DOHH2 (cell line): Measurements from ENCODE around the gene HIVEP1.
A peak's percentile ranks its signal among the peaks of the same experiment; 100 is the strongest.

Experiments
- H3F3A ChIP-seq: fragments of 200-600 bp; sonication (generic), shearing (Covaris generic); 2 replicates; pipeline ENCODE4 v1.6.0; 2016; ENCODE audit warnings: antibody characterized with exemption, mild to moderate bottlenecking; ENCODE audit not compliant: control insufficient read depth, insufficient read depth
- H3K27ac ChIP-seq: fragments of 200-600 bp; sonication (generic); 2 replicates; pipeline ENCODE4 v1.5.1; 2014; ENCODE audit warnings: low read depth, mild to moderate bottlenecking, low read length, moderate library complexity
- H3K27me3 ChIP-seq: fragments of 200-600 bp; sonication (generic); 2 replicates; pipeline ENCODE4 v1.6.1; 2014; ENCODE audit warnings: mild to moderate bottlenecking, low read length, mixed read lengths; ENCODE audit not compliant: control insufficient read depth
- H3K36me3 ChIP-seq: fragments of 200-600 bp; sonication (generic); 2 replicates; pipeline ENCODE4 v1.6.1; 2014; ENCODE audit warnings: mild to moderate bottlenecking, low read length, moderate library complexity, mixed read lengths; ENCODE audit not compliant: control insufficient read depth
- H3K4me1 ChIP-seq: fragments of 200-600 bp; sonication (generic); 2 replicates; pipeline ENCODE4 v1.6.1; 2014; ENCODE audit warnings: mild to moderate bottlenecking, low read length, mixed read lengths; ENCODE audit not compliant: control insufficient read depth
- H3K4me2 ChIP-seq: fragments of 200-600 bp; sonication (generic); 2 replicates; pipeline ENCODE4 v1.6.0; 2014; ENCODE audit warnings: mild to moderate bottlenecking, low read length, moderate library complexity
- H3K4me3 ChIP-seq: fragments of 200-600 bp; sonication (generic); 2 replicates; pipeline ENCODE4 v1.5.1; 2014; ENCODE audit warnings: mild to moderate bottlenecking, low read length, mixed read lengths
- H3K79me2 ChIP-seq: fragments of 200-600 bp; sonication (generic); 2 replicates; pipeline ENCODE4 v1.6.1; 2014; ENCODE audit warnings: mild to moderate bottlenecking, low read length, mixed read lengths; ENCODE audit not compliant: control insufficient read depth
- H3K9me2 ChIP-seq: fragments of 200-600 bp; sonication (generic); replicated peaks from 2 replicates; pipeline ENCODE4 v1.6.1; 2014; ENCODE audit warnings: mild to moderate bottlenecking, low read length, mixed read lengths; ENCODE audit not compliant: control insufficient read depth
- H3K9me3 ChIP-seq: fragments of 200-600 bp; sonication (generic); 2 replicates; pipeline ENCODE4 v1.6.1; 2014; ENCODE audit warnings: antibody characterized with exemption, low read length, mixed read lengths; ENCODE audit not compliant: control insufficient read depth, insufficient read depth
- H4K20me1 ChIP-seq: fragments of 200-600 bp; sonication (generic); 2 replicates; pipeline ENCODE4 v1.6.0; 2014; ENCODE audit warnings: low read depth, mild to moderate bottlenecking, antibody characterized with exemption, low read length, moderate library complexity; ENCODE audit not compliant: control insufficient read depth, insufficient read depth
- CTCF ChIP-seq: fragments of 200-600 bp; sonication (generic); IDR thresholded peaks from one replicate; pipeline ENCODE4 v1.5.1; 2014; ENCODE audit warnings: antibody characterized with exemption, mild to moderate bottlenecking, low read depth, low read length; ENCODE audit not compliant: poor library complexity, severe bottlenecking
- EZH2phosphoT487 ChIP-seq: fragments of 200-600 bp; sonication (generic); IDR thresholded peaks from 2 replicates; pipeline ENCODE4 v1.6.1; 2017; ENCODE audit warnings: borderline replicate concordance, mild to moderate bottlenecking, antibody characterized with exemption, low read length, moderate library complexity, mixed read lengths

Gene HIVEP1

GRCh38 chr6:12066297-12066696 lies 54.2 kb downstream of the HIVEP1 start:
- Histone ChIP-seq H3F3A (no peaks in the 10 kb centered on the region), H3K4me1 (peaks cover 43% of the 10 kb centered on the region), H3K4me3 (peak overlapping the region; percentile 46), H3K36me3 (no peaks in the 10 kb centered on the region), H4K20me1 (no peaks in the 10 kb centered on the region), H3K9me2 (no peaks in the 10 kb centered on the region), H3K27me3 (no peaks in the 10 kb centered on the region), H3K27ac (peak overlapping the region; percentile 39; the same call in 1 of the 2 replicates), H3K79me2 (peaks cover 66% of the 10 kb centered on the region), H3K4me2 (peak overlapping the region; percentile 59), H3K9me3 (no peaks in the 10 kb centered on the region)
- no peak for TF ChIP-seq CTCF
- TF ChIP-seq EZH2phosphoT487 = no peak

- H3K27me3 ChIP-seq = no peaks in the 10 kb centered on the region
- peaks cover 64% of the 10 kb centered on the region for H3K79me2 ChIP-seq
- no peak overlapping the region for H3K4me3 ChIP-seq
- no peaks in the 10 kb centered on the region for H3K9me3 ChIP-seq
- peaks cover 31% of the 10 kb centered on the region for H3K4me1 ChIP-seq
- TF ChIP-seq CTCF = no peak
- TF ChIP-seq EZH2phosphoT487 = no peak
- H3F3A ChIP-seq = no peaks in the 10 kb centered on the region
- no peak overlapping the region for H3K27ac ChIP-seq
- H3K36me3 ChIP-seq = no peaks in the 10 kb centered on the region
- H3K9me2 ChIP-seq = no peaks in the 10 kb centered on the region
- no peaks in the 10 kb centered on the region for H4K20me1 ChIP-seq
- no peak overlapping the region for H3K4me2 ChIP-seq
These were observed 56.9 kb downstream of the HIVEP1 start for GRCh38 chr6:12068899-12069557.

- H3K4me2 ChIP-seq = no peak overlapping the region
- no peak overlapping the region for H3K4me3 ChIP-seq
- H4K20me1 ChIP-seq = no peaks in the 10 kb centered on the region
- H3K9me3 ChIP-seq = no peaks in the 10 kb centered on the region
- H3K79me2 ChIP-seq = peaks cover 58% of the 10 kb centered on the region
- no peaks in the 10 kb centered on the region for H3K27me3 ChIP-seq
- no peaks in the 10 kb centered on the region for H3K9me2 ChIP-seq
- H3K4me1 ChIP-seq = peaks cover 24% of the 10 kb centered on the region
- no peak overlapping the region for H3K27ac ChIP-seq
- no peaks in the 10 kb centered on the region for H3K36me3 ChIP-seq
- TF ChIP-seq CTCF (no peak), EZH2phosphoT487 (no peak)
- H3F3A ChIP-seq = no peaks in the 10 kb centered on the region
These were observed 57.9 kb downstream of the HIVEP1 start for GRCh38 chr6:12069891-12070529.
